AG04450 (cell line): ENCODE measurements around the gene WASL. TPM values are rescaled to one million over a fixed set of nuclear protein-coding genes. Genes with fewer than 3 reads are reported as not detected.
"Not testable (repeated sequence)": the region's sequence is repeated elsewhere in the genome, so short reads cannot be mapped to it uniquely, and the experiment has no call there.

Source experiments
- CTCF ChIA-PET: fragments of 300-600, 350-600 bp; formaldehyde crosslinking; extraction: SDS; loops from one replicate; lab custom pipeline; 2022; ENCODE audit warnings: antibody characterized with exemption, inconsistent platforms; lab: Charles Lee
- POLR2A ChIA-PET: fragments of 350-600 bp; formaldehyde crosslinking; extraction: SDS; loops from one replicate; lab custom pipeline; 2021; ENCODE audit warnings: antibody characterized with exemption, inconsistent platforms; lab: Yijun Ruan, JAX
- DNase-seq: peaks from one replicate; pipeline ENCODE4 v3.0.0-alpha.2; 2011; ENCODE audit warnings: low read depth, low spot score
- H3K27ac ChIP-seq: one replicate; pipeline ENCODE4 v1.5.1; 2012; ENCODE audit warnings: low read depth, low read length, control low read depth
- H3K27me3 ChIP-seq: one replicate; pipeline ENCODE4 v1.6.0; 2012; ENCODE audit warnings: low read length; ENCODE audit not compliant: control insufficient read depth, insufficient read depth
- H3K4me3 ChIP-seq: 2 replicates; pipeline ENCODE4 v1.5.1; 2011; ENCODE audit warnings: mild to moderate bottlenecking, low read depth, low read length, control low read depth
- H3K9me3 ChIP-seq: 2 replicates; pipeline ENCODE4 v1.5.1; 2012; ENCODE audit warnings: low read length; ENCODE audit not compliant: control insufficient read depth, insufficient read depth
- polyA plus RNA-seq: library from polyadenylated mRNA; depleted of rRNA; stranded (reverse); fragments of >200 nt; gene quantifications from 2 replicates; pipeline ENCODE4 v1.2.3, GENCODE V29; 2011
- TF ChIP-seq, protein P1 (sequence below): IDR thresholded peaks from 2 replicates; pipeline ENCODE4 v1.5.1; 2011; ENCODE audit warnings: low read depth, low read length, control low read depth, inconsistent platforms

The WASL gene
- polyA plus RNA-seq, 1 experiment: 11.9 TPM

DNA sequence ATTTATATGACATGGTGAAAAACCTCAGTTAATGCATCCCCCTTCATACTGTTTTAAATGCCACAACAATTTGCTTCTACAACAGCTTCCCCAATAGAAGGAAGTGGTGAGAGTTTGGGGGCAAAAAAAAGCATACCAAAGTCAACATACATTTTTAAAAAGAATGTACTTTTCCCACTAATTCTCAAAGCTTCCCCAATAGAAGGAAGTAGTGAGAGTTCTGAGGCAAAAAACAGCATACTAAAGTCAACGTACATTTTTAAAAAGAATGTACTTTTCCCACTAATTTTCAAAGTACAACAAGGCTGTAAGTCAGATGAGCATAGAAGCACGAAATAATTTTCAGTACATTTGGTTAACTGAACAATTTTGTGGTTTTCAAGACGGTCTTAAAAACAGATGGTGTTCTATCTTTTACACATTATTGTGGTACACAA is 24.0 kb downstream of the WASL start:
- Histone ChIP-seq H3K9me3 (no peaks in the 10 kb centered on the region), H3K27ac (no peak overlapping the region), H3K4me3 (no peak overlapping the region), H3K27me3 (no peaks in the 10 kb centered on the region)
- ChIA-PET POLR2A (no interaction called here), CTCF (interaction anchor here (1.3 kb wide), 1 partner anchor 42 kb away, joined by 5 read pairs; no protein-coding TSS in a partner anchor)
- DNase-seq: no peak
- TF ChIP-seq, protein P1, sequence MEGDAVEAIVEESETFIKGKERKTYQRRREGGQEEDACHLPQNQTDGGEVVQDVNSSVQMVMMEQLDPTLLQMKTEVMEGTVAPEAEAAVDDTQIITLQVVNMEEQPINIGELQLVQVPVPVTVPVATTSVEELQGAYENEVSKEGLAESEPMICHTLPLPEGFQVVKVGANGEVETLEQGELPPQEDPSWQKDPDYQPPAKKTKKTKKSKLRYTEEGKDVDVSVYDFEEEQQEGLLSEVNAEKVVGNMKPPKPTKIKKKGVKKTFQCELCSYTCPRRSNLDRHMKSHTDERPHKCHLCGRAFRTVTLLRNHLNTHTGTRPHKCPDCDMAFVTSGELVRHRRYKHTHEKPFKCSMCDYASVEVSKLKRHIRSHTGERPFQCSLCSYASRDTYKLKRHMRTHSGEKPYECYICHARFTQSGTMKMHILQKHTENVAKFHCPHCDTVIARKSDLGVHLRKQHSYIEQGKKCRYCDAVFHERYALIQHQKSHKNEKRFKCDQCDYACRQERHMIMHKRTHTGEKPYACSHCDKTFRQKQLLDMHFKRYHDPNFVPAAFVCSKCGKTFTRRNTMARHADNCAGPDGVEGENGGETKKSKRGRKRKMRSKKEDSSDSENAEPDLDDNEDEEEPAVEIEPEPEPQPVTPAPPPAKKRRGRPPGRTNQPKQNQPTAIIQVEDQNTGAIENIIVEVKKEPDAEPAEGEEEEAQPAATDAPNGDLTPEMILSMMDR: no peak

- no peak overlapping the region for H3K4me3 ChIP-seq
- no peaks in the 10 kb centered on the region for H3K9me3 ChIP-seq
- no peaks in the 10 kb centered on the region for H3K27me3 ChIP-seq
- no peak for DNase-seq
- ChIA-PET CTCF (interaction anchor here (1.5 to 1.6 kb wide), 2 partner anchors 10 to 22 kb away, joined by 4 to 11 read pairs; no protein-coding TSS in a partner anchor), POLR2A (no interaction called here)
- TF ChIP-seq, protein P1: no peak
- no peak overlapping the region for H3K27ac ChIP-seq
Measured at GRCh38 chr7:123723913-123724312, 24.9 kb downstream of the WASL start.

- H3K4me3 ChIP-seq, DNase-seq, H3K27me3 ChIP-seq, POLR2A ChIA-PET, H3K27ac ChIP-seq, H3K9me3 ChIP-seq: not testable (repeated sequence)
- CTCF ChIA-PET: interaction anchor here (0.6 kb wide), 1 partner anchor 380 kb away, joined by 3 read pairs; no protein-coding TSS in a partner anchor
Measured at GRCh38 chr7:123720527-123720926, 28.3 kb downstream of the WASL start.

- ChIA-PET CTCF (interaction anchor here (0.8 kb wide), 1 partner anchor 18 kb away, joined by 3 read pairs; no protein-coding TSS in a partner anchor), POLR2A (no interaction called here)
- no peaks in the 10 kb centered on the region for H3K27me3 ChIP-seq
- TF ChIP-seq, protein P1: no peak
- no peak overlapping the region for H3K27ac ChIP-seq
- no peaks in the 10 kb centered on the region for H3K9me3 ChIP-seq
- DNase-seq: no peak
- H3K4me3 ChIP-seq: no peak overlapping the region
Measured at GRCh38 chr7:123719197-123719721, 29.5 kb downstream of the WASL start.

GRCh38 chr7:123718773-123719172 is 30.0 kb downstream of the WASL start:
- POLR2A ChIA-PET: no interaction called here
- H3K4me3 ChIP-seq: no peak overlapping the region
- no peak for DNase-seq
- H3K27me3 ChIP-seq: no peaks in the 10 kb centered on the region
- CTCF ChIA-PET: no interaction called here
- H3K9me3 ChIP-seq: no peaks in the 10 kb centered on the region
- H3K27ac ChIP-seq: no peak overlapping the region
- TF ChIP-seq, protein P1: no peak
